Keratinocyte (primary cell): ENCODE results near the gene TP53INP2. TPM values are rescaled to one million over a fixed set of nuclear protein-coding genes. Genes with fewer than 3 reads are reported as not detected.

Experiments used
- DNase-seq: peaks from one replicate; pipeline ENCODE4 v3.0.0-alpha.2; 2011; ENCODE audit warnings: low read depth, missing footprints, low spot score
- FAIRE-seq: peaks from 2 replicates; lab custom pipeline; 2011; peaks lifted over from hg19 to GRCh38; lab: Jason Lieb, UNC
- H2AFZ ChIP-seq: 2 replicates; pipeline ENCODE4 v1.6.0; 2012; ENCODE audit warnings: low read length, control low read depth, inconsistent platforms; ENCODE audit not compliant: control insufficient read depth
- H3K27ac ChIP-seq: 2 replicates; pipeline ENCODE4 v1.5.1; 2011; ENCODE audit warnings: low read length; ENCODE audit not compliant: control insufficient read depth, insufficient read depth
- H3K27me3 ChIP-seq: 3 replicates; pipeline ENCODE4 v1.6.0; 2011; ENCODE audit warnings: low read length; ENCODE audit not compliant: control insufficient read depth, insufficient read depth; ENCODE audit errors: extremely low read depth
- H3K36me3 ChIP-seq, 2 experiments: 2 replicates in 1 of 2; 3 replicates in 1 of 2; pipeline ENCODE4 v1.5.1; 2011; ENCODE audit warnings: low read length in 2 of 2, mild to moderate bottlenecking in 1 of 2; ENCODE audit not compliant: control insufficient read depth in 2 of 2, insufficient read depth in 2 of 2; ENCODE audit errors: extremely low read depth in 1 of 2
- H3K4me1 ChIP-seq: 3 replicates; pipeline ENCODE4 v1.5.1; 2011; ENCODE audit warnings: low read length; ENCODE audit not compliant: control insufficient read depth, insufficient read depth; ENCODE audit errors: extremely low read depth
- H3K4me2 ChIP-seq: 3 replicates; pipeline ENCODE4 v1.6.0; 2011; ENCODE audit warnings: low read depth, low read length; ENCODE audit not compliant: control insufficient read depth, insufficient read depth; ENCODE audit errors: extremely low read depth
- H3K4me3 ChIP-seq, 3 experiments: fragments of 200-600 bp in 1 of 3; sonication (generic) in 1 of 3; 2 replicates in 2 of 3; 3 replicates in 1 of 3; pipeline ENCODE4 v1.5.1; 2011 to 2016; ENCODE audit warnings: low read length in 3 of 3, mild to moderate bottlenecking in 3 of 3, control low read depth in 2 of 3, inconsistent platforms in 1 of 3, low read depth in 1 of 3, mixed read lengths in 1 of 3, mixed run types in 1 of 3, moderate library complexity in 1 of 3; ENCODE audit not compliant: control insufficient read depth in 2 of 3, insufficient read depth in 2 of 3; ENCODE audit errors: extremely low read depth in 1 of 3
- H3K79me2 ChIP-seq: 2 replicates; pipeline ENCODE4 v1.6.0; 2012; ENCODE audit warnings: low read length; ENCODE audit not compliant: control insufficient read depth, insufficient read depth
- H3K9ac ChIP-seq: 3 replicates; pipeline ENCODE4 v1.6.0; 2011; ENCODE audit warnings: low read length; ENCODE audit not compliant: control insufficient read depth, insufficient read depth; ENCODE audit errors: extremely low read depth
- H3K9me1 ChIP-seq: 3 replicates; pipeline ENCODE4 v1.6.0; 2011; ENCODE audit warnings: low read length; ENCODE audit not compliant: control insufficient read depth, insufficient read depth; ENCODE audit errors: extremely low read depth
- H3K9me3 ChIP-seq: 2 replicates; pipeline ENCODE4 v1.5.1; 2012; ENCODE audit warnings: low read depth, low read length; ENCODE audit not compliant: control insufficient read depth
- H4K20me1 ChIP-seq: 3 replicates; pipeline ENCODE4 v1.6.0; 2011; ENCODE audit warnings: low read length; ENCODE audit not compliant: control insufficient read depth, insufficient read depth; ENCODE audit errors: extremely low read depth
- CTCF ChIP-seq, 3 experiments: IDR thresholded peaks in 1 of 3; conservative IDR thresholded peaks in 1 of 3; optimal IDR thresholded peaks in 1 of 3; 2 replicates in 2 of 3; 3 replicates in 1 of 3; pipeline versions ENCODE3 to v1.5.1; 2011; ENCODE audit warnings: low read length in 3 of 3, mild to moderate bottlenecking in 3 of 3, moderate library complexity in 2 of 3, control low read depth in 1 of 3, inconsistent platforms in 1 of 3; ENCODE audit not compliant: insufficient read depth in 2 of 3; ENCODE audit errors: extremely low read depth in 1 of 3
- EZH2 ChIP-seq: IDR thresholded peaks from one replicate; pipeline ENCODE4 v1.6.1; 2012; ENCODE audit warnings: inconsistent platforms, mild to moderate bottlenecking, low read length, moderate library complexity
- dilution Hi-C: fragments of 300-500 bp; cut with MboI; formaldehyde crosslinking; loops from one replicate; pipeline ENCODE4 v1.7.0; 2020; ENCODE audit warnings: low sequenced_read_pairs; ENCODE audit not compliant: extremely low pct_ligation_motif_present
- polyA plus RNA-seq, 5 experiments: library from polyadenylated mRNA; depleted of rRNA in 3 of 5; stranded (reverse) in 3 of 5; stranded (forward) in 1 of 5; unstranded in 1 of 5; fragments of >200 nt; gene quantifications; 1 replicate in 1 of 5; 2 replicates in 3 of 5; 3 replicates in 1 of 5; pipeline versions ENCODE4 v1.2.1 to v1.2.3, GENCODE V29; 2011 to 2012; ENCODE audit warnings: missing spikeins in 2 of 5, low read depth in 1 of 5, low replicate concordance in 1 of 5

TP53INP2 gene
- polyA plus RNA-seq, 1 donor (not counting 4 experiments of a cell fraction or from before 2014, with no cell fraction given) = 1.0 TPM

GRCh38 chr20:34705008-34705396 is 858 bp downstream of the TP53INP2 start:
- H4K20me1 ChIP-seq = no peaks in the 10 kb centered on the region
- peak overlapping the region; percentile 70 for H3K9ac ChIP-seq
- FAIRE-seq = no peak
- DNase-seq = no peak
- no peak overlapping the region for H3K27ac ChIP-seq
- H2AFZ ChIP-seq = peak overlapping the region; percentile 60
- peak overlapping the region; percentile 63 to 75 (median 65) for H3K4me3 ChIP-seq
- dilution Hi-C loops = no loop called here
- no peaks in the 10 kb centered on the region for H3K79me2 ChIP-seq
- H3K4me2 ChIP-seq = peak overlapping the region; percentile 85
- H3K9me1 ChIP-seq = no peaks in the 10 kb centered on the region
- H3K4me1 ChIP-seq = peaks cover 26% of the 10 kb centered on the region
- H3K36me3 ChIP-seq = no peaks in the 10 kb centered on the region
- no peak for TF ChIP-seq EZH2
- no peak for TF ChIP-seq CTCF (optimal IDR thresholded peaks at IDR 0.05 in 1 of 3, IDR thresholded peaks at IDR 0.05 in 1 of 3, conservative IDR thresholded peaks at IDR 0.05 in 1 of 3; ENCODE audit: extremely low read depth in 1 of 3, insufficient read depth in 2 of 3, low read length in 3 of 3)
- no peaks in the 10 kb centered on the region for H3K9me3 ChIP-seq
- H3K27me3 ChIP-seq = peaks cover 4% of the 10 kb centered on the region

- H3K27me3 ChIP-seq = peaks cover 4% of the 10 kb centered on the region
- no peak overlapping the region for H3K9ac ChIP-seq
- peaks cover 29% of the 10 kb centered on the region for H3K4me1 ChIP-seq
- H4K20me1 ChIP-seq = no peaks in the 10 kb centered on the region
- no peaks in the 10 kb centered on the region for H3K9me3 ChIP-seq
- H3K27ac ChIP-seq = no peak overlapping the region
- no peak overlapping the region for H3K4me3 ChIP-seq
- DNase-seq = no peak
- H3K79me2 ChIP-seq = no peaks in the 10 kb centered on the region
- TF ChIP-seq CTCF (optimal IDR thresholded peaks at IDR 0.05 in 1 of 3, IDR thresholded peaks at IDR 0.05 in 1 of 3, conservative IDR thresholded peaks at IDR 0.05 in 1 of 3; ENCODE audit: extremely low read depth in 1 of 3, insufficient read depth in 2 of 3, low read length in 3 of 3) (peak; percentile 38 to 69 (median 50)), EZH2 (no peak)
- FAIRE-seq = no peak
- peak overlapping the region; percentile 85 for H3K4me2 ChIP-seq
- H3K36me3 ChIP-seq = no peaks in the 10 kb centered on the region
- dilution Hi-C loops = no loop called here
- H2AFZ ChIP-seq = no peak overlapping the region
- no peaks in the 10 kb centered on the region for H3K9me1 ChIP-seq
Observed at GRCh38 chr20:34705397-34706301, 1.5 kb downstream of the TP53INP2 start.
